NCI-H187 treated with DMSO at 0.1 percent for 48 hours (cell line): Measurements from ENCODE around the gene GNA12.
"Not testable (repeated sequence)": the region's sequence is repeated elsewhere in the genome, so short reads cannot be mapped to it uniquely, and the experiment has no call there.

Source experiments
- DNase-seq: peaks from one replicate; lab custom pipeline; 2025; lab: John Stamatoyannopoulos, UW

Gene GNA12

GRCh38 chr7:2711895-2712675 lies 132.0 kb downstream of the GNA12 start:
- no peak for DNase-seq

- DNase-seq, result no peak
These were observed 133.1 kb downstream of the GNA12 start for GRCh38 chr7:2710901-2711551.

GRCh38 chr7:2710286-2710655 lies 133.8 kb downstream of the GNA12 start:
- no peak for DNase-seq

- DNase-seq, result no peak
These were observed 134.4 kb downstream of the GNA12 start for GRCh38 chr7:2709553-2710285.

- DNase-seq, result no peak
These were observed 135.4 kb downstream of the GNA12 start for GRCh38 chr7:2708547-2709310.

GRCh38 chr7:2708041-2708440 lies 136.1 kb downstream of the GNA12 start:
- DNase-seq, result no peak

GRCh38 chr7:2707481-2707880 lies 136.6 kb downstream of the GNA12 start:
- DNase-seq, result no peak

GRCh38 chr7:2706685-2707126 lies 137.4 kb downstream of the GNA12 start:
- DNase-seq, result no peak

GRCh38 chr7:2705371-2706096 lies 138.6 kb downstream of the GNA12 start:
- DNase-seq, result no peak

- DNase-seq, result no peak
These were observed 141.5 kb downstream of the GNA12 start for GRCh38 chr7:2702594-2702957.

GRCh38 chr7:2701832-2702593 lies 142.1 kb downstream of the GNA12 start:
- DNase-seq, result no peak

- no peak for DNase-seq
These were observed 142.7 kb downstream of the GNA12 start for GRCh38 chr7:2701424-2701823.

GRCh38 chr7:2700141-2700850 lies 143.8 kb downstream of the GNA12 start:
- no peak for DNase-seq

- DNase-seq, result no peak
These were observed 144.9 kb downstream of the GNA12 start for GRCh38 chr7:2699289-2699620.

- peak; percentile 62 for DNase-seq
These were observed 145.4 kb downstream of the GNA12 start for GRCh38 chr7:2698581-2699288.

- DNase-seq, result not testable (repeated sequence)
These were observed 150.0 kb downstream of the GNA12 start for GRCh38 chr7:2694122-2694436.

GRCh38 chr7:2693420-2694121 lies 150.5 kb downstream of the GNA12 start:
- DNase-seq, result not testable (repeated sequence)

GRCh38 chr7:2692543-2692942 lies 151.6 kb downstream of the GNA12 start:
- DNase-seq, result no peak

GRCh38 chr7:2691932-2692439 lies 152.1 kb downstream of the GNA12 start:
- not testable (repeated sequence) for DNase-seq
